Smooth muscle cell (in vitro differentiated cells): ENCODE results near the gene PAGR1. TPM values are rescaled to one million over a fixed set of nuclear protein-coding genes. Genes with fewer than 3 reads are reported as not detected.

Experiments used
- DNase-seq: peaks from one replicate; lab custom pipeline; 2025; ENCODE audit not compliant: unreplicated experiment; lab: John Stamatoyannopoulos, UW
- H2AFZ ChIP-seq: fragments of 200-600 bp; sonication (generic); 2 replicates; pipeline ENCODE4 v1.6.0; 2016; ENCODE audit warnings: antibody characterized with exemption, low read depth, mild to moderate bottlenecking
- H3F3A ChIP-seq: fragments of 200-600 bp; sonication (generic); 2 replicates; pipeline ENCODE4 v1.6.0; 2017; ENCODE audit warnings: antibody characterized with exemption, low read depth
- H3K27ac ChIP-seq: fragments of 200-600 bp; sonication (generic); 2 replicates; pipeline ENCODE4 v1.5.1; 2016; ENCODE audit warnings: low read depth, mild to moderate bottlenecking
- H3K27me3 ChIP-seq: fragments of 200-600 bp; sonication (generic); 2 replicates; pipeline ENCODE4 v1.6.1; 2016; ENCODE audit warnings: low read depth, mild to moderate bottlenecking
- H3K36me3 ChIP-seq: fragments of 200-600 bp; sonication (generic); 2 replicates; pipeline ENCODE4 v1.5.1; 2016; ENCODE audit warnings: low read depth
- H3K4me1 ChIP-seq: fragments of 200-600 bp; sonication (generic); 2 replicates; pipeline ENCODE4 v1.5.1; 2016; ENCODE audit warnings: low read depth
- H3K4me2 ChIP-seq: fragments of 200-600 bp; sonication (generic); 2 replicates; pipeline ENCODE4 v1.6.0; 2016; ENCODE audit warnings: mild to moderate bottlenecking
- H3K4me3 ChIP-seq: fragments of 200-600 bp; sonication (generic); 2 replicates; pipeline ENCODE4 v1.5.1; 2016; ENCODE audit warnings: mild to moderate bottlenecking
- H3K79me2 ChIP-seq: fragments of 200-600 bp; sonication (generic); 2 replicates; pipeline ENCODE4 v1.6.0; 2016; ENCODE audit warnings: low read depth, mild to moderate bottlenecking
- H3K9ac ChIP-seq: fragments of 200-600 bp; sonication (generic); 2 replicates; pipeline ENCODE4 v1.6.0; 2016; ENCODE audit warnings: low read depth
- H3K9me3 ChIP-seq: fragments of 200-600 bp; sonication (generic); replicated peaks from 2 replicates; pipeline ENCODE4 v1.5.1; 2016; ENCODE audit warnings: low read depth
- H4K20me1 ChIP-seq: fragments of 200-600 bp; sonication (generic); 2 replicates; pipeline ENCODE4 v1.6.0; 2016; ENCODE audit warnings: low read depth
- CTCF ChIP-seq: fragments of 200-600 bp; sonication (generic); IDR thresholded peaks from 2 replicates; pipeline ENCODE4 v1.5.1; 2017; ENCODE audit warnings: borderline replicate concordance, mild to moderate bottlenecking, antibody characterized with exemption; ENCODE audit not compliant: insufficient read depth, poor library complexity, severe bottlenecking
- WGBS: methylation state at CpG from one replicate; pipeline ENCODE4 v1.1.7; 2016; ENCODE audit warnings: low lambda C conversion rate; 5-methylcytosine and 5-hydroxymethylcytosine counted together
- polyA plus RNA-seq: library from polyadenylated mRNA; unstranded; fragments of >200 nt; fragmentation: Nextera tagmentation; extraction: Ambion mirVana; gene quantifications from 2 replicates; pipeline ENCODE4 v1.2.1, GENCODE V29; 2016
- total RNA-seq: library from RNA; depleted of rRNA; stranded (reverse); fragments of >200 nt; gene quantifications from 2 replicates; pipeline ENCODE4 v1.2.3, GENCODE V29; 2014

Gene PAGR1
- total and polyA plus RNA-seq, 2 experiments from 2014 or later: 15.6 to 34.5 TPM

DNA sequence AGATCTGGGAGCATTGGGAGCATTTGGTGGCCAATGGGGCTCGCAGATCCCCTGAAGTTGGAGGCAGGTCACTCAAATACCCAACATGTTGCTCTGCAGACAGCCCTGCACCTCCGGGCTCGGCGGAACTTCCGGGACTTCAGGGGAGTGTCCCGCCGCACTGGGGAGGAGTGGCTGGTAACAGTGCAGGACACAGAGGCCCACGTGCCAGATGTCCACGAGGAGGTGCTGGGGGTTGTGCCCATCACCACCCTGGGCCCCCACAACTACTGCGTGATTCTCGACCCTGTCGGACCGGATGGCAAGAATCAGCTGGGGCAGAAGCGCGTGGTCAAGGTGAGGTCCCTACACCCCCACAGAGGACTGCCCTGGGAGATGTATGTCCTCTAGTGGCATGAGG is 20.7 kb downstream of the PAGR1 start:
- no peak overlapping the region for H3K27ac ChIP-seq
- H2AFZ ChIP-seq: no peak overlapping the region
- peaks cover 3% of the 10 kb centered on the region for H4K20me1 ChIP-seq
- no peak overlapping the region for H3K9ac ChIP-seq
- H3K4me3 ChIP-seq: no peak overlapping the region
- WGBS: 92% methylated on average over 15 of the region's 15 CpGs
- H3K27me3 ChIP-seq: no peaks in the 10 kb centered on the region
- no peak overlapping the region for H3K4me2 ChIP-seq
- H3K36me3 ChIP-seq: no peaks in the 10 kb centered on the region
- DNase-seq: no peak
- H3F3A ChIP-seq: no peaks in the 10 kb centered on the region
- no peaks in the 10 kb centered on the region for H3K79me2 ChIP-seq
- H3K9me3 ChIP-seq: no peaks in the 10 kb centered on the region
- TF ChIP-seq CTCF: no peak
- H3K4me1 ChIP-seq: no peaks in the 10 kb centered on the region

- H3K4me1 ChIP-seq: no peaks in the 10 kb centered on the region
- no peak overlapping the region for H2AFZ ChIP-seq
- H3K27me3 ChIP-seq: no peaks in the 10 kb centered on the region
- WGBS: 42% methylated on average over 5 of the region's 5 CpGs
- H3K27ac ChIP-seq: no peak overlapping the region
- no peak for DNase-seq
- no peaks in the 10 kb centered on the region for H3K79me2 ChIP-seq
- H3K4me2 ChIP-seq: no peak overlapping the region
- no peaks in the 10 kb centered on the region for H3K9me3 ChIP-seq
- H3F3A ChIP-seq: no peaks in the 10 kb centered on the region
- no peak overlapping the region for H3K9ac ChIP-seq
- no peaks in the 10 kb centered on the region for H3K36me3 ChIP-seq
- no peak for TF ChIP-seq CTCF
- H4K20me1 ChIP-seq: no peaks in the 10 kb centered on the region
- no peak overlapping the region for H3K4me3 ChIP-seq
Observed at GRCh38 chr16:29837841-29838240, 21.9 kb downstream of the PAGR1 start.

GRCh38 chr16:29839822-29840221 is 23.9 kb downstream of the PAGR1 start:
- no peaks in the 10 kb centered on the region for H3F3A ChIP-seq
- WGBS: 66% methylated on average over 6 of the region's 6 CpGs
- no peak overlapping the region for H3K4me3 ChIP-seq
- no peaks in the 10 kb centered on the region for H4K20me1 ChIP-seq
- H3K9ac ChIP-seq: no peak overlapping the region
- H2AFZ ChIP-seq: no peak overlapping the region
- no peaks in the 10 kb centered on the region for H3K9me3 ChIP-seq
- TF ChIP-seq CTCF: no peak
- no peak for DNase-seq
- H3K79me2 ChIP-seq: no peaks in the 10 kb centered on the region
- H3K27me3 ChIP-seq: no peaks in the 10 kb centered on the region
- no peak overlapping the region for H3K4me2 ChIP-seq
- no peaks in the 10 kb centered on the region for H3K4me1 ChIP-seq
- no peaks in the 10 kb centered on the region for H3K36me3 ChIP-seq
- H3K27ac ChIP-seq: no peak overlapping the region

- Histone ChIP-seq H3K79me2 (no peaks in the 10 kb centered on the region), H3K36me3 (no peaks in the 10 kb centered on the region), H3K4me1 (no peaks in the 10 kb centered on the region), H3K27me3 (no peaks in the 10 kb centered on the region), H3K4me3 (no peak overlapping the region), H3K27ac (no peak overlapping the region), H3K9ac (no peak overlapping the region), H3K4me2 (no peak overlapping the region), H3F3A (no peaks in the 10 kb centered on the region), H3K9me3 (no peaks in the 10 kb centered on the region), H2AFZ (no peak overlapping the region), H4K20me1 (no peaks in the 10 kb centered on the region)
- WGBS: 94% methylated on average over 10 of the region's 10 CpGs
- no peak for DNase-seq
- TF ChIP-seq CTCF: no peak
Observed at GRCh38 chr16:29840240-29840639, 24.3 kb downstream of the PAGR1 start.
